PC-3 (cell line): ENCODE data around the gene NEUROD6.

ENCODE experiments used
- EZH2 ChIP-seq: fragments of 300-600 bp; sonication (generic); IDR thresholded peaks from one replicate; pipeline ENCODE4 v1.6.1; 2017; ENCODE audit warnings: antibody characterized with exemption, mild to moderate bottlenecking, low read length; ENCODE audit not compliant: unreplicated experiment
- TF ChIP-seq, protein P1 (sequence below): fragments of 300-600 bp; sonication (generic); conservative IDR thresholded peaks from 2 replicates; pipeline ENCODE4 v1.5.1; 2017; ENCODE audit warnings: antibody characterized with exemption, low read depth, mild to moderate bottlenecking, low read length

DNA sequence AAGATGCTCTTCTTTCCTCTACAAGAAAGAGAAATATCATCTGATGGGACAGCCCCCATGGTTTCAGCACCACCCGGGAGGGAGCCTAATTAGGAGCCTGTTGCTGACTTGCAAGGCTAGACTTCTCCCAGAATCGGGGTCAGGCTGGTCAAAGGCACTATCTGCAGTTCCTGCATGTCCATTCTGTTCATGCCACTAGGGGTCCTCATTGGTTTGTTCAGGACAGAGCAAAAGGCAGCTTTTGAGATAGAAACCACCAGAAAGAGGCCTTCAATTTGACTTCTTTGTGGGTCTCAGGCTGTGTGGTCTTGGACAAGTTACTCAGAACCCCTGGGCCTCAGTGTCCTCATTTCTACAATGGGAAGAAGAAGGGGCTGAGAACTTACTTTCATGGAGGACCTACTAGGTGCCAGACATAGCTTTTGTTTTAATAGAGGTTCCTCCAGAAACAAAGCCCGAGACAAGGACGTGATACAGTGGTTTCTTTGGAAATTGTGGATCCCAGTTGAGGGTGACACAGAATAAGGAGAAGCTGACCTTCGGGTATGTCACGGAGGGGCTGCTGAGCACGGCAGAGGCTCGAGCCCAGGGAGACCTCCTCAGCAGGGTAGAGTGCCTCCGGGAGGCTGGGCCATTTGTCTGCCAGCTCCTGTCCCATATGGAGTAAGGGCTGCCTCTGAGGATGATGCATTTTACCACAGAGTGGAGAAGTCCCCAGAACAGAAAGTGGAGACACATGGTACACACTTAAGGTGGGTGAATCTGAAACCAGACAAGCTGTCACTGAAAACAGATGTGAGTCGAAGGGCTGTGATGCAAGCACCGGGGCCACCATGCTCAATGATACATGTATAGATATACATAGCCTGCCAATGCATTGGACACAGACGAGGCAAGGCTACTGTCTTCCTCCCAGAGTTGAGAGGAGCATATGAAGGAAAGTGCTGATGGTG, 33.1 kb upstream of the NEUROD6 start:
- TF ChIP-seq, protein P1, sequence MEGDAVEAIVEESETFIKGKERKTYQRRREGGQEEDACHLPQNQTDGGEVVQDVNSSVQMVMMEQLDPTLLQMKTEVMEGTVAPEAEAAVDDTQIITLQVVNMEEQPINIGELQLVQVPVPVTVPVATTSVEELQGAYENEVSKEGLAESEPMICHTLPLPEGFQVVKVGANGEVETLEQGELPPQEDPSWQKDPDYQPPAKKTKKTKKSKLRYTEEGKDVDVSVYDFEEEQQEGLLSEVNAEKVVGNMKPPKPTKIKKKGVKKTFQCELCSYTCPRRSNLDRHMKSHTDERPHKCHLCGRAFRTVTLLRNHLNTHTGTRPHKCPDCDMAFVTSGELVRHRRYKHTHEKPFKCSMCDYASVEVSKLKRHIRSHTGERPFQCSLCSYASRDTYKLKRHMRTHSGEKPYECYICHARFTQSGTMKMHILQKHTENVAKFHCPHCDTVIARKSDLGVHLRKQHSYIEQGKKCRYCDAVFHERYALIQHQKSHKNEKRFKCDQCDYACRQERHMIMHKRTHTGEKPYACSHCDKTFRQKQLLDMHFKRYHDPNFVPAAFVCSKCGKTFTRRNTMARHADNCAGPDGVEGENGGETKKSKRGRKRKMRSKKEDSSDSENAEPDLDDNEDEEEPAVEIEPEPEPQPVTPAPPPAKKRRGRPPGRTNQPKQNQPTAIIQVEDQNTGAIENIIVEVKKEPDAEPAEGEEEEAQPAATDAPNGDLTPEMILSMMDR = peak; percentile 86
- no peak for TF ChIP-seq EZH2
